CD14-positive monocyte (primary cell): ENCODE data around the gene RPS6KB2. TPM values are rescaled to one million over a fixed set of nuclear protein-coding genes. Genes with fewer than 3 reads are reported as not detected.
A peak's percentile ranks its signal among the peaks of the same experiment; 100 is the strongest.

ENCODE experiments used
- DNase-seq, 3 donors: peaks; one replicate each; pipeline ENCODE4 v3.0.0-alpha.2; 2011 to 2022
- H2AFZ ChIP-seq: 2 replicates; pipeline ENCODE4 v1.6.0; 2012; ENCODE audit warnings: mild to moderate bottlenecking, low read depth, low read length, inconsistent platforms; ENCODE audit not compliant: insufficient read depth, poor library complexity, severe bottlenecking
- H3K27ac ChIP-seq, 2 donors: 1 replicate in 1 of 2; 2 replicates in 1 of 2; pipeline ENCODE4 v1.5.1; 2012 to 2013; ENCODE audit warnings: low read length in 2 of 2, control low read depth in 1 of 2, inconsistent platforms in 1 of 2, low read depth in 1 of 2, mild to moderate bottlenecking in 1 of 2
- H3K27me3 ChIP-seq, 2 donors: one replicate each; pipeline versions ENCODE4 v1.6.0 to v1.6.1; 2011 to 2013; ENCODE audit warnings: low read length in 2 of 2; ENCODE audit not compliant: control insufficient read depth in 2 of 2, insufficient read depth in 2 of 2
- H3K36me3 ChIP-seq, 2 donors: replicated peaks in 1 of 2; 1 replicate in 1 of 2; 2 replicates in 1 of 2; pipeline versions ENCODE4 v1.5.1 to v1.6.1; 2012 to 2013; ENCODE audit warnings: low read length in 2 of 2, control low read depth in 1 of 2, inconsistent platforms in 1 of 2, mild to moderate bottlenecking in 1 of 2; ENCODE audit not compliant: insufficient read depth in 2 of 2, control insufficient read depth in 1 of 2
- H3K4me1 ChIP-seq, 2 donors: 1 replicate in 1 of 2; 2 replicates in 1 of 2; pipeline versions ENCODE4 v1.5.1 to v1.6.1; 2012 to 2013; ENCODE audit warnings: low read length in 2 of 2, control low read depth in 1 of 2, inconsistent platforms in 1 of 2, mild to moderate bottlenecking in 1 of 2, moderate library complexity in 1 of 2; ENCODE audit not compliant: insufficient read depth in 2 of 2, control insufficient read depth in 1 of 2
- H3K4me2 ChIP-seq: replicated peaks from 2 replicates; pipeline ENCODE3; 2012; ENCODE audit warnings: low read length, moderate library complexity, mild to moderate bottlenecking; ENCODE audit not compliant: poor library complexity, severe bottlenecking; ENCODE audit errors: extremely low read depth
- H3K4me3 ChIP-seq, 3 experiments: fragments of 200-600 bp in 1 of 3; sonication (generic) in 1 of 3; replicated peaks in 1 of 3; 1 replicate in 2 of 3; 2 replicates in 1 of 3; pipeline ENCODE4 v1.5.1; 2011 to 2013; ENCODE audit warnings: low read length in 3 of 3, mild to moderate bottlenecking in 3 of 3, control low read depth in 2 of 3, low read depth in 2 of 3, inconsistent platforms in 1 of 3, moderate library complexity in 1 of 3
- H3K79me2 ChIP-seq: 2 replicates; pipeline ENCODE4 v1.6.0; 2012; ENCODE audit warnings: mild to moderate bottlenecking, control low read depth, inconsistent platforms, low read length, moderate library complexity; ENCODE audit not compliant: insufficient read depth
- H3K9ac ChIP-seq: 2 replicates; pipeline ENCODE4 v1.6.0; 2017; ENCODE audit warnings: low read length, mild to moderate bottlenecking; ENCODE audit not compliant: insufficient read depth, poor library complexity, severe bottlenecking
- H3K9me3 ChIP-seq, 2 donors: replicated peaks in 1 of 2; 1 replicate in 1 of 2; 2 replicates in 1 of 2; pipeline versions ENCODE4 v1.5.1 to v1.6.1; 2012 to 2013; ENCODE audit warnings: low read length in 2 of 2, control low read depth in 1 of 2; ENCODE audit not compliant: control insufficient read depth in 1 of 2, insufficient read depth in 1 of 2
- H4K20me1 ChIP-seq: 2 replicates; pipeline ENCODE4 v1.6.0; 2012; ENCODE audit warnings: mild to moderate bottlenecking, low read length, control low read depth, moderate library complexity; ENCODE audit not compliant: insufficient read depth
- H3K27ac Mint-ChIP-seq, 7 donors: one replicate each; pipeline ENCODE4 v1.8.0; 2020; ENCODE audit warnings: mild to moderate bottlenecking in 7 of 7, mixed read lengths in 7 of 7, moderate library complexity in 6 of 7, inconsistent platforms in 2 of 7
- H3K27me3 Mint-ChIP-seq, 3 donors: one replicate each; pipeline ENCODE4 v1.8.0; 2021 to 2022; ENCODE audit warnings: low read depth in 3 of 3, mild to moderate bottlenecking in 3 of 3, mixed read lengths in 3 of 3, moderate library complexity in 3 of 3, inconsistent platforms in 1 of 3
- H3K36me3 Mint-ChIP-seq, 2 donors: one replicate each; pipeline ENCODE4 v1.8.0; 2020; ENCODE audit warnings: mixed read lengths in 2 of 2, inconsistent platforms in 1 of 2, mild to moderate bottlenecking in 1 of 2
- H3K4me1 Mint-ChIP-seq: one replicate; pipeline ENCODE4 v1.8.0; 2020; ENCODE audit warnings: mild to moderate bottlenecking, mixed read lengths
- H3K4me3 Mint-ChIP-seq, 2 donors: one replicate each; pipeline ENCODE4 v1.8.0; 2020; ENCODE audit warnings: mild to moderate bottlenecking in 2 of 2, mixed read lengths in 2 of 2, moderate library complexity in 1 of 2
- H3K9me3 Mint-ChIP-seq, 7 donors: one replicate each; pipeline ENCODE4 v1.8.0; 2020 to 2022; ENCODE audit warnings: mixed read lengths in 7 of 7, mild to moderate bottlenecking in 6 of 7, moderate library complexity in 6 of 7, inconsistent platforms in 2 of 7
- WGBS: methylation state at CpG from one replicate; pipeline ENCODE4 v1.1.5; 2013; ENCODE audit warnings: missing lambda C conversion rate; ENCODE audit not compliant: insufficient coverage; 5-methylcytosine and 5-hydroxymethylcytosine counted together
- intact Hi-C, 2 donors: fragments of 100-400 bp; cut with micrococcal nuclease; formaldehyde crosslinking; loops; one replicate each; pipeline versions ENCODE4 v1.15.0 to v1.15.1; 2023
- polyA plus RNA-seq, 3 donors: library from polyadenylated mRNA; depleted of rRNA in 1 of 3; unstranded in 2 of 3; stranded (reverse) in 1 of 3; fragments of 300-500 nt in 2 of 3; fragments of >200 nt in 1 of 3; fragmentation: Illumina TruSeq in 2 of 3; gene quantifications; 1 replicate in 2 of 3; 2 replicates in 1 of 3; pipeline ENCODE4 v1.2.3, GENCODE V29; 2012 to 2021
- TF ChIP-seq, protein P1 (sequence below): fragments of 200-600 bp; IDR thresholded peaks from one replicate; pipeline ENCODE4 v1.8.0; 2022; ENCODE audit warnings: antibody characterized with exemption, mild to moderate bottlenecking

RPS6KB2 gene
- polyA plus RNA-seq, 3 donors = 51.6 to 101 (median 53.8) TPM

DNA sequence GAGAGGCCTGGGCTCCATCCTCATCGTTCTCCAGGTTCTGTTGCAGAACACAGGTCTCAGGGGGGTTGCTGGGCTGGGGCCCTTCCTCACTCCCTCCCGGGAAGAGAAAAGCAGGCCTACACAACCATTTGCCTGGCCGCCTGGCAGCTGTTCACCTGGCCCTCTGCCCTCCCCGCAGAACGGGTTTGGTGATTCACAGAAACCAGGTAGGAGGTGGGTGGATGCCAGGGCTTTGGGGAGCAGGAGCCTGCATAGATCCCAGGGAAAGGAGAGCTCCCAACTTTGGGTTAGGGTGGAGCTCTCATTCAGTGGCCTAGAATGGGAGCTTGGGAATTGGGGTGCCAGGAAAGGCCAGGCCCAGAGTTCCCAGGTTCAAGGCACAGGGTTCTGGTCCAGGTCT, 39.8 kb downstream of the RPS6KB2 start:
- 70% methylated on average over 5 of the region's 5 CpGs for WGBS
- Mint-ChIP-seq H3K27ac (peak overlapping the region in 3 of 7 donors; percentile 26 to 66 (median 47)), H3K36me3 (peaks cover 0 to 2% of the 10 kb centered on the region in 2 donors), H3K4me3 (peak overlapping the region; percentile 79 to 92), H3K4me1 (peaks cover 33% of the 10 kb centered on the region), H3K27me3 (peaks cover 0 to 10% (median 4%) of the 10 kb centered on the region in 3 donors), H3K9me3 (peaks cover 0 to 2% (median 0%) of the 10 kb centered on the region in 7 donors)
- Histone ChIP-seq H3K27me3 (no peaks in the 10 kb centered on the region), H2AFZ (no peak overlapping the region), H3K4me2 (peak overlapping the region; percentile 92), H3K79me2 (peaks cover 7% of the 10 kb centered on the region), H3K27ac (no peak overlapping the region), H3K9me3 (no peaks in the 10 kb centered on the region), H4K20me1 (no peaks in the 10 kb centered on the region), H3K4me3 (peak overlapping the region in 2 of 3 experiments; percentile 63 to 88), H3K9ac (peak overlapping the region; percentile 70), H3K36me3 (no peaks in the 10 kb centered on the region), H3K4me1 (peaks cover 32 to 52% of the 10 kb centered on the region in 2 donors)
- intact Hi-C loops = loop anchor here (2.0 to 5.0 kb wide), 4 partner anchors 34 to 66 kb away; partner anchors contain the start of genes PPP1CA (in 1 of the 2), RPS6KB2 (in 1 of the 2) and TBC1D10C (in 1 of the 2)
- no peak for DNase-seq
- TF ChIP-seq, protein P1, sequence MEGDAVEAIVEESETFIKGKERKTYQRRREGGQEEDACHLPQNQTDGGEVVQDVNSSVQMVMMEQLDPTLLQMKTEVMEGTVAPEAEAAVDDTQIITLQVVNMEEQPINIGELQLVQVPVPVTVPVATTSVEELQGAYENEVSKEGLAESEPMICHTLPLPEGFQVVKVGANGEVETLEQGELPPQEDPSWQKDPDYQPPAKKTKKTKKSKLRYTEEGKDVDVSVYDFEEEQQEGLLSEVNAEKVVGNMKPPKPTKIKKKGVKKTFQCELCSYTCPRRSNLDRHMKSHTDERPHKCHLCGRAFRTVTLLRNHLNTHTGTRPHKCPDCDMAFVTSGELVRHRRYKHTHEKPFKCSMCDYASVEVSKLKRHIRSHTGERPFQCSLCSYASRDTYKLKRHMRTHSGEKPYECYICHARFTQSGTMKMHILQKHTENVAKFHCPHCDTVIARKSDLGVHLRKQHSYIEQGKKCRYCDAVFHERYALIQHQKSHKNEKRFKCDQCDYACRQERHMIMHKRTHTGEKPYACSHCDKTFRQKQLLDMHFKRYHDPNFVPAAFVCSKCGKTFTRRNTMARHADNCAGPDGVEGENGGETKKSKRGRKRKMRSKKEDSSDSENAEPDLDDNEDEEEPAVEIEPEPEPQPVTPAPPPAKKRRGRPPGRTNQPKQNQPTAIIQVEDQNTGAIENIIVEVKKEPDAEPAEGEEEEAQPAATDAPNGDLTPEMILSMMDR = no peak

DNA sequence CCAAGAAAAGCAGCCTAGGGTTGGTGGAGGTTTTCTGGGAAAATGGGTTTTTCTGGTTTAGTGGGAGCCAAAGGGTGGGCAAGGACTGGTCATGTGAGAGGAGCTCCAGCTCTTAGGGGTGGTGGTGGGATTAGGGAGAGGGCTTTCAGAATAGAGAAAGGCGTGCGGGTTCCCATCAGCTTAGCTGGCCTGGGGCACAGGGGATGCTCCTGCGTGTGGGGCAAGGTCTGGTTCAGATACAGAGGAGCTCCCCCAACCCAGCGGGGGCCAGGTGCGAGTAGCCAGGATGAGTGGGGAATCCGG, 40.1 kb downstream of the RPS6KB2 start:
- Mint-ChIP-seq H3K4me1 (peaks cover 33% of the 10 kb centered on the region), H3K27me3 (peaks cover 0 to 10% (median 5%) of the 10 kb centered on the region in 3 donors), H3K27ac (peak overlapping the region in 5 of 7 donors; percentile 26 to 66 (median 52)), H3K36me3 (peaks cover 0 to 2% of the 10 kb centered on the region in 2 donors), H3K9me3 (peaks cover 0 to 2% (median 0%) of the 10 kb centered on the region in 7 donors), H3K4me3 (peak overlapping the region; percentile 79 to 92)
- H2AFZ ChIP-seq = peak overlapping the region; percentile 81
- intact Hi-C loops = loop anchor here (2.0 to 5.0 kb wide), 4 partner anchors 34 to 66 kb away; partner anchors contain the start of genes PPP1CA (in 1 of the 2), RPS6KB2 (in 1 of the 2) and TBC1D10C (in 1 of the 2)
- H3K9ac ChIP-seq = peak overlapping the region; percentile 70
- H3K79me2 ChIP-seq = peaks cover 7% of the 10 kb centered on the region
- no peaks in the 10 kb centered on the region for H4K20me1 ChIP-seq
- H3K4me3 ChIP-seq = peak overlapping the region; percentile 63 to 88 (median 66)
- no peaks in the 10 kb centered on the region for H3K36me3 ChIP-seq
- WGBS = 4% methylated on average over 6 of the region's 6 CpGs
- TF ChIP-seq, protein P1 = no peak
- H3K4me1 ChIP-seq = peaks cover 32 to 49% of the 10 kb centered on the region in 2 donors
- H3K9me3 ChIP-seq = no peaks in the 10 kb centered on the region
- H3K27ac ChIP-seq = no peak overlapping the region
- no peaks in the 10 kb centered on the region for H3K27me3 ChIP-seq
- H3K4me2 ChIP-seq = peak overlapping the region; percentile 92
- no peak for DNase-seq
